Measurements from ENCODE around the gene UBE3A. TPM values are rescaled to one million over a fixed set of nuclear protein-coding genes. Genes with fewer than 3 reads are reported as not detected.

Gene UBE3A
- polyA plus RNA-seq, 2 of the 4 experiments (the other 2 are of a cell fraction), result 22.3 to 42.2 TPM

GRCh38 chr15:25422021-25422420 lies 16.8 kb downstream of the UBE3A start:
- POLR2A ChIA-PET, result no interaction called here
- WGBS (ENCODE audit: missing lambda C conversion rate), result 90% methylated on average over 2 of the region's 2 CpGs
- FAIRE-seq (no peak), DNase-seq (ENCODE audit: low read depth in 1 of 2, low spot score in 1 of 2) (no peak), ATAC-seq (no peak)
- CTCF ChIA-PET, result no interaction called here
- Histone ChIP-seq H3K4me1 (no peaks in the 10 kb centered on the region), H3K27ac (no peak overlapping the region), H3K9me3 (peaks cover 20% of the 10 kb centered on the region), H3K4me3 (no peak overlapping the region), H3K4me2 (no peak overlapping the region)
- TF ChIP-seq EHF (CRISPR knock-in tag; IDR thresholded peaks at IDR 0.05), result no peak
- TF ChIP-seq NR3C1 (IDR thresholded peaks at IDR 0.05), result no peak
- no peak for TF ChIP-seq RFX5 (IDR thresholded peaks at IDR 0.05)
- no peak for TF ChIP-seq CHD2 (IDR thresholded peaks at IDR 0.05; ENCODE audit: low read length, partially characterized antibody)
- TF ChIP-seq POLR2A (IDR thresholded peaks at IDR 0.05; ENCODE audit: low read length), result no peak

GRCh38 chr15:25418202-25418601 lies 20.6 kb downstream of the UBE3A start:
- Histone ChIP-seq H3K9me3 (peaks cover 31% of the 10 kb centered on the region), H3K27ac (no peak overlapping the region), H3K4me3 (no peak overlapping the region), H3K4me2 (no peak overlapping the region), H3K4me1 (no peaks in the 10 kb centered on the region)
- CTCF ChIA-PET, result interaction anchor here (0.6 kb wide), 1 partner anchor 23 kb away, joined by 3 read pairs; no protein-coding TSS in a partner anchor
- FAIRE-seq (no peak), DNase-seq (ENCODE audit: low read depth in 1 of 2, low spot score in 1 of 2) (no peak), ATAC-seq (no peak)
- TF ChIP-seq SREBF2 (IDR thresholded peaks at IDR 0.05) (no peak), RFX5 (IDR thresholded peaks at IDR 0.05) (no peak), KDM5A (IDR thresholded peaks at IDR 0.05) (no peak), KDM1A (IDR thresholded peaks at IDR 0.05; ENCODE audit: low read depth) (no peak), PHF8 (IDR thresholded peaks at IDR 0.05; ENCODE audit: borderline replicate concordance, low read depth) (no peak), E2F6 (IDR thresholded peaks at IDR 0.05; ENCODE audit: borderline replicate concordance, low read depth) (no peak), MAZ (IDR thresholded peaks at IDR 0.05; ENCODE audit: borderline replicate concordance, low read depth, low read length) (no peak), MAFK (IDR thresholded peaks at IDR 0.05; ENCODE audit: partially characterized antibody) (no peak)
- POLR2A ChIA-PET, result no interaction called here
- WGBS (ENCODE audit: missing lambda C conversion rate), result 97% methylated on average over 3 of the region's 4 CpGs

- ChIA-PET CTCF (interaction anchor here (0.6 kb wide), 1 partner anchor 988 kb away, joined by 3 read pairs; no protein-coding TSS in a partner anchor), POLR2A (no interaction called here)
- ATAC-seq (no peak), FAIRE-seq (no peak), DNase-seq (ENCODE audit: low read depth in 1 of 2, low spot score in 1 of 2) (no peak)
- H3K4me1 ChIP-seq, result no peaks in the 10 kb centered on the region
- no peak overlapping the region for H3K27ac ChIP-seq
- H3K9me3 ChIP-seq, result peaks cover 31% of the 10 kb centered on the region
- 95% methylated on average over 2 of the region's 2 CpGs for WGBS (ENCODE audit: missing lambda C conversion rate)
- TF ChIP-seq EP300 (IDR thresholded peaks at IDR 0.05), result no peak
- TF ChIP-seq ZNF302 (CRISPR knock-in tag; IDR thresholded peaks at IDR 0.05), result no peak
- TF ChIP-seq HOXB13 (CRISPR knock-in tag; IDR thresholded peaks at IDR 0.05; ENCODE audit: low read depth), result no peak
- TF ChIP-seq SREBF2 (IDR thresholded peaks at IDR 0.05), result no peak
- no peak for TF ChIP-seq RNF2 (IDR thresholded peaks at IDR 0.05; ENCODE audit: borderline replicate concordance, low read depth)
- no peak for TF ChIP-seq HES2 (IDR thresholded peaks at IDR 0.05)
- no peak for TF ChIP-seq HOXB5 (CRISPR knock-in tag; IDR thresholded peaks at IDR 0.05)
- TF ChIP-seq ZFP36 (IDR thresholded peaks at IDR 0.05; ENCODE audit: borderline replicate concordance, partially characterized antibody), result no peak
- TF ChIP-seq TFCP2L1 (CRISPR knock-in tag; IDR thresholded peaks at IDR 0.05), result no peak
- no peak for TF ChIP-seq FOXS1 (CRISPR knock-in tag; IDR thresholded peaks at IDR 0.05)
- TF ChIP-seq POLR2A (IDR thresholded peaks at IDR 0.05; ENCODE audit: low read length), result no peak
- TF ChIP-seq E2F6 (IDR thresholded peaks at IDR 0.05; ENCODE audit: borderline replicate concordance, low read depth), result no peak
- no peak for TF ChIP-seq JUNB (IDR thresholded peaks at IDR 0.05)
- TF ChIP-seq CBX8 (IDR thresholded peaks at IDR 0.05), result no peak
- no peak for TF ChIP-seq MAX (IDR thresholded peaks at IDR 0.05)
- TF ChIP-seq JUN (IDR thresholded peaks at IDR 0.05), result no peak
- TF ChIP-seq RFX5 (IDR thresholded peaks at IDR 0.05), result no peak
- TF ChIP-seq POLR2AphosphoS2 (conservative IDR thresholded peaks at IDR 0.05; ENCODE audit: low read length), result no peak
- no peak for TF ChIP-seq ATOH8 (CRISPR knock-in tag; IDR thresholded peaks at IDR 0.05; ENCODE audit: low read depth)
- H3K4me2 ChIP-seq, result no peak overlapping the region
- H3K4me3 ChIP-seq, result no peak overlapping the region
These were observed 21.2 kb downstream of the UBE3A start for GRCh38 chr15:25417604-25418003.
